WTC11 (cell line): ENCODE data around the gene CIDEC.
"Not testable (repeated sequence)": the region's sequence is repeated elsewhere in the genome, so short reads cannot be mapped to it uniquely, and the experiment has no call there.

Experiments used
- ATF2 ChIP-seq: sonication (generic); formaldehyde crosslinking; IDR thresholded peaks from 2 replicates; pipeline ENCODE4 v1.8.1; 2022; ENCODE audit warnings: low read depth, missing genetic modification reagents, borderline replicate concordance
- ATF3 ChIP-seq: sonication (generic); formaldehyde crosslinking; conservative IDR thresholded peaks from 2 replicates; pipeline ENCODE4 v1.8.1; 2022; ENCODE audit warnings: mild to moderate bottlenecking, missing genetic modification reagents
- ATF6 ChIP-seq: sonication (generic); formaldehyde crosslinking; IDR thresholded peaks from 2 replicates; pipeline ENCODE4 v1.8.1; 2023; ENCODE audit warnings: mild to moderate bottlenecking, missing genetic modification reagents
- CDX4 ChIP-seq: fragments of 250-450 bp; sonication (Bioruptor Pico); IDR thresholded peaks from 2 replicates; pipeline ENCODE4 v1.9.0; 2021; ENCODE audit warnings: moderate library complexity, mild to moderate bottlenecking, inconsistent platforms, borderline replicate concordance
- CREM ChIP-seq: sonication (generic); formaldehyde crosslinking; IDR thresholded peaks from 2 replicates; pipeline ENCODE4 v1.8.1; 2022; ENCODE audit warnings: mild to moderate bottlenecking, missing genetic modification reagents, moderate library complexity
- CTCF ChIP-seq: fragments of 200-600 bp; IDR thresholded peaks from 2 replicates; pipeline ENCODE4 v1.8.0; 2022; ENCODE audit warnings: antibody characterized with exemption
- ELF4 ChIP-seq: sonication (generic); formaldehyde crosslinking; IDR thresholded peaks from 2 replicates; pipeline ENCODE4 v1.8.1; 2022; ENCODE audit warnings: low read depth, mild to moderate bottlenecking, moderate library complexity, missing genetic modification reagents
- FOXK1 ChIP-seq: sonication (generic); formaldehyde crosslinking; IDR thresholded peaks from 2 replicates; pipeline ENCODE4 v1.8.0; 2022; ENCODE audit warnings: mild to moderate bottlenecking, moderate library complexity, missing genetic modification reagents
- MAX ChIP-seq: sonication (generic); formaldehyde crosslinking; IDR thresholded peaks from 2 replicates; pipeline ENCODE4 v1.8.0; 2022; ENCODE audit warnings: mild to moderate bottlenecking, missing genetic modification reagents
- MLX ChIP-seq: sonication (generic); formaldehyde crosslinking; IDR thresholded peaks from 2 replicates; pipeline ENCODE4 v1.8.1; 2023; ENCODE audit warnings: mild to moderate bottlenecking, missing genetic modification reagents, moderate library complexity
- PREB ChIP-seq: sonication (generic); formaldehyde crosslinking; IDR thresholded peaks from 2 replicates; pipeline ENCODE4 v1.8.1; 2022; ENCODE audit warnings: mild to moderate bottlenecking, missing genetic modification reagents, moderate library complexity, borderline replicate concordance
- SP1 ChIP-seq: sonication (generic); formaldehyde crosslinking; conservative IDR thresholded peaks from 2 replicates; pipeline ENCODE4 v1.8.1; 2022; ENCODE audit warnings: missing genetic modification reagents
- USF2 ChIP-seq: sonication (generic); formaldehyde crosslinking; IDR thresholded peaks from 2 replicates; pipeline ENCODE4 v1.8.1; 2023; ENCODE audit warnings: mild to moderate bottlenecking, missing genetic modification reagents, moderate library complexity

GRCh38 chr3:9876255-9876654, 3.8 kb downstream of the CIDEC start:
- TF ChIP-seq CTCF; MAX; FOXK1 (CRISPR knock-in tag); MLX (CRISPR knock-in tag); ATF2 (CRISPR knock-in tag); ATF3 (CRISPR knock-in tag); SP1 (CRISPR knock-in tag); PREB; ATF6 (CRISPR knock-in tag); USF2 (CRISPR knock-in tag); CDX4; ELF4 (CRISPR knock-in tag); CREM: not testable (repeated sequence)
